ENCODE results near the gene ADARB2.

ADARB2 gene

DNA sequence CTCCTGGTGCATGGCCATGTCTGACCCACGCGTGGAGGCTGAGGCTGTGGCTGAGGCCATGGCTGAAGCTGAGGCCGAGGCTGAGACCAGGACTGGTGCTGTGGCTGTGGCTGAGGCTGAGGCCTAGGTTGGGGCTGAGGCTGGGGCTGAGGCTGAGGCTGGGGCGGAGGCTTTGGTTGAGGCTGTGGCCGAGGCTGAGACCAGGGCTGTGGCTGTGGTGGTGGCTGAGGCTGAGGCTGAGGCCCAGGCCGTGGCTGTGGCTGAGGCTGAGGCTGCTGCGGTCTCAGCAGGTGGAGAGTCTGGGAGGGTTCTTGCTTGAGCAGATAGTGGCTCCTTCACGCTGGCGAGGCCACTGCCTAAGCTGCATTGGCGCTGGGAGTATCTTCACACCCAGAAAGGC lies 604.7 kb downstream of the ADARB2 start:
- DNase-seq = no peak

- no peak for DNase-seq
Observed at GRCh38 chr10:1130995-1131790, 606.1 kb downstream of the ADARB2 start.

DNA sequence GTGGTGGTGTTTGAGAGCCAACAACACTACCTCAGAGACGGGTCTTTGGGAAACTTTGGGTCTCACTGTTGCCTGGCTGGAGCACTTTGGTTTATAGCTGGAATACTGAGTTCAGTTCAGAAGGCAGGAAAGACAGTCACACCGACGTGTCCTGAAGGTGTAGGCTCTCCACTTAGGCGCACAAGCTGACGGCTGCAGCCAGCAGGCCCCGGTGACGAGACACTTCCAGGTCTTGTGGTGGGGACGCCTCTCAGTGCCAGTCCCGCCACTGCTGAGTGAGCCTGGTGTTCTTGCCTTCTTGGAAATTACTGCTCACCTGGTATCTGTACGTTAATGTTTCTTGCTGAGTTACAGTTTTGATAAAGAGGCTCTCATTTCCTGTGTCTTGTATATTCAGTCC lies 607.1 kb downstream of the ADARB2 start:
- DNase-seq = no peak

GRCh38 chr10:1128649-1129048 lies 608.7 kb downstream of the ADARB2 start:
- no peak for DNase-seq

GRCh38 chr10:1128115-1128514 lies 609.2 kb downstream of the ADARB2 start:
- DNase-seq = no peak

DNA sequence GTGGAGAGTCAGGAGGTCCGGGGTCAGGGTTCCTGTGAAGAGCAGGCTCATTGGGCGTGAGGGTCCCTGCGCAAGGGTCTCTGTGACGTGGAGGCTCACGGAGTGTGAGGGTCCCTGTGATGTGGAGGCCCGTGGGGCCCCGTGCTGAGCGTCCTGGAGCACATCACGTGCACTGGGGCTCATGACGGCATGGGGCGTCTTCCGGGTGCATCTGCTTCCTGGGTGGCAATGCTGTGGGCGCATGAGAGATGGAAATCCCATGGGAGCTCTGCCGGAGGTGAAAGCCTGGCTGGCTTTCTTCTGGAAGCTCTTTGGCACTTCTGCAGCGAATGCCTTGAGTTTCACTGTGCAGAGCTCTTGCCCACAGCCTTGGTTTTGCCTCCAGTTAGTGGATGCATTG lies 609.7 kb downstream of the ADARB2 start:
- DNase-seq = no peak
